HEK293 (cell line): ENCODE data around the gene NRIP3.

ENCODE experiments used
- BCL11B ChIP-seq: fragments of 450-650 bp; formaldehyde crosslinking; IDR thresholded peaks from 2 replicates; pipeline ENCODE4 v1.5.1; 2016; ENCODE audit warnings: low read depth, missing biosample characterization, missing genetic modification characterization
- EGR2 ChIP-seq: fragments of 450-650 bp; formaldehyde crosslinking; IDR thresholded peaks from 2 replicates; pipeline ENCODE4 v1.5.1; 2016; ENCODE audit warnings: low read depth, missing biosample characterization, missing genetic modification characterization
- GFI1B ChIP-seq: fragments of 450-650 bp; formaldehyde crosslinking; IDR thresholded peaks from 2 replicates; pipeline ENCODE4 v1.5.1; 2016; ENCODE audit warnings: missing biosample characterization, missing genetic modification characterization
- GLIS1 ChIP-seq: fragments of 450-650 bp; formaldehyde crosslinking; IDR thresholded peaks from 2 replicates; pipeline ENCODE4 v1.5.1; 2016; ENCODE audit warnings: missing biosample characterization, missing genetic modification characterization
- KLF7 ChIP-seq: fragments of 450-650 bp; formaldehyde crosslinking; IDR thresholded peaks from 2 replicates; pipeline ENCODE4 v1.5.1; 2016; ENCODE audit warnings: missing biosample characterization, missing genetic modification characterization, borderline replicate concordance
- PRDM6 ChIP-seq: fragments of 450-650 bp; formaldehyde crosslinking; IDR thresholded peaks from 2 replicates; pipeline ENCODE4 v1.5.1; 2017; ENCODE audit warnings: missing biosample characterization, missing genetic modification characterization
- SP2 ChIP-seq: fragments of 450-650 bp; formaldehyde crosslinking; IDR thresholded peaks from 2 replicates; pipeline ENCODE4 v1.5.1; 2016; ENCODE audit warnings: missing biosample characterization, missing genetic modification characterization
- TSHZ1 ChIP-seq: fragments of 450-650 bp; formaldehyde crosslinking; IDR thresholded peaks from 2 replicates; pipeline ENCODE4 v1.5.1; 2016; ENCODE audit warnings: missing biosample characterization, missing genetic modification characterization, borderline replicate concordance
- ZBTB6 ChIP-seq: fragments of 450-650 bp; formaldehyde crosslinking; IDR thresholded peaks from 2 replicates; pipeline ENCODE4 v1.5.1; 2017; ENCODE audit warnings: missing biosample characterization, missing genetic modification characterization
- ZEB2 ChIP-seq: fragments of 450-650 bp; formaldehyde crosslinking; IDR thresholded peaks from 2 replicates; pipeline ENCODE4 v1.5.1; 2016; ENCODE audit warnings: missing biosample characterization, missing genetic modification characterization
- ZFP37 ChIP-seq: fragments of 450-650 bp; formaldehyde crosslinking; IDR thresholded peaks from 2 replicates; pipeline ENCODE4 v1.5.1; 2016; ENCODE audit warnings: missing biosample characterization, missing genetic modification characterization
- ZNF121 ChIP-seq: fragments of 450-650 bp; formaldehyde crosslinking; IDR thresholded peaks from 2 replicates; pipeline ENCODE4 v1.5.1; 2016; ENCODE audit warnings: missing biosample characterization, missing genetic modification characterization
- ZNF138 ChIP-seq: fragments of 450-650 bp; formaldehyde crosslinking; IDR thresholded peaks from 2 replicates; pipeline ENCODE4 v1.5.1; 2016; ENCODE audit warnings: missing biosample characterization, missing genetic modification characterization, borderline replicate concordance
- ZNF18 ChIP-seq: fragments of 450-650 bp; formaldehyde crosslinking; IDR thresholded peaks from 2 replicates; pipeline ENCODE4 v1.5.1; 2016; ENCODE audit warnings: missing biosample characterization, missing genetic modification characterization
- ZNF184 ChIP-seq: fragments of 450-650 bp; IDR thresholded peaks from 2 replicates; pipeline ENCODE4 v1.5.1; 2018; ENCODE audit warnings: missing biosample characterization, mild to moderate bottlenecking, missing genetic modification characterization
- ZNF214 ChIP-seq: fragments of 450-650 bp; formaldehyde crosslinking; IDR thresholded peaks from 2 replicates; pipeline ENCODE4 v1.5.1; 2017; ENCODE audit warnings: missing biosample characterization, mild to moderate bottlenecking, missing genetic modification characterization, borderline replicate concordance
- ZNF292 ChIP-seq: fragments of 450-650 bp; formaldehyde crosslinking; IDR thresholded peaks from 2 replicates; pipeline ENCODE4 v1.5.1; 2016; ENCODE audit warnings: low read depth, missing biosample characterization, missing genetic modification characterization, borderline replicate concordance
- ZNF354C ChIP-seq: fragments of 450-650 bp; formaldehyde crosslinking; IDR thresholded peaks from 2 replicates; pipeline ENCODE4 v1.5.1; 2016; ENCODE audit warnings: missing biosample characterization, missing genetic modification characterization, low read depth, borderline replicate concordance
- ZNF366 ChIP-seq: fragments of 450-650 bp; formaldehyde crosslinking; conservative IDR thresholded peaks from 2 replicates; pipeline ENCODE4 v1.5.1; 2016; ENCODE audit warnings: missing biosample characterization, missing genetic modification characterization
- ZNF423 ChIP-seq: fragments of 450-650 bp; formaldehyde crosslinking; IDR thresholded peaks from 2 replicates; pipeline ENCODE4 v1.5.1; 2016; ENCODE audit warnings: missing biosample characterization, missing genetic modification characterization
- ZNF501 ChIP-seq: fragments of 450-650 bp; formaldehyde crosslinking; IDR thresholded peaks from 2 replicates; pipeline ENCODE4 v1.5.1; 2016; ENCODE audit warnings: missing biosample characterization, missing genetic modification characterization
- ZNF624 ChIP-seq: fragments of 450-650 bp; formaldehyde crosslinking; IDR thresholded peaks from 2 replicates; pipeline ENCODE4 v1.5.1; 2017; ENCODE audit warnings: missing biosample characterization, missing genetic modification characterization
- ZNF626 ChIP-seq: fragments of 450-650 bp; sonication (Bioruptor Pico); formaldehyde crosslinking; IDR thresholded peaks from 2 replicates; pipeline ENCODE4 v1.5.1; 2018; ENCODE audit warnings: missing biosample characterization, missing genetic modification characterization, inconsistent platforms
- ZNF645 ChIP-seq: fragments of 450-650 bp; formaldehyde crosslinking; IDR thresholded peaks from 2 replicates; pipeline ENCODE4; 2016; ENCODE audit warnings: missing biosample characterization, missing genetic modification characterization
- ZNF776 ChIP-seq: fragments of 450-650 bp; formaldehyde crosslinking; IDR thresholded peaks from 2 replicates; pipeline ENCODE4 v1.5.0; 2017; ENCODE audit warnings: missing biosample characterization, missing genetic modification characterization, borderline replicate concordance
- ZNF791 ChIP-seq: fragments of 450-650 bp; formaldehyde crosslinking; IDR thresholded peaks from 2 replicates; pipeline ENCODE4 v1.5.1; 2016; ENCODE audit warnings: missing biosample characterization, missing genetic modification characterization
- ZNF830 ChIP-seq: fragments of 450-650 bp; IDR thresholded peaks from 2 replicates; pipeline ENCODE4 v1.5.0; 2018; ENCODE audit warnings: missing biosample characterization, missing genetic modification characterization, low read depth, mild to moderate bottlenecking, moderate library complexity
- ZNF837 ChIP-seq: fragments of 450-650 bp; formaldehyde crosslinking; IDR thresholded peaks from 2 replicates; pipeline ENCODE4 v1.5.1; 2016; ENCODE audit warnings: missing biosample characterization, missing genetic modification characterization
- ZSCAN4 ChIP-seq: fragments of 450-650 bp; formaldehyde crosslinking; IDR thresholded peaks from 2 replicates; pipeline ENCODE4 v1.5.1; 2017; ENCODE audit warnings: missing biosample characterization, missing genetic modification characterization

Gene NRIP3

GRCh38 chr11:8964324-8965320 lies 39.2 kb downstream of the NRIP3 start, which contains the start of gene TMEM9B (continued):
- peak; percentile 77 for TF ChIP-seq ZBTB6 (tag by site-specific recombination)
- TF ChIP-seq BCL11B (tag by site-specific recombination) = peak; percentile 65; the same call in 1 of the 2 replicates
- TF ChIP-seq ZNF138 (tag by site-specific recombination) = no peak
- no peak for TF ChIP-seq ZNF354C (tag by site-specific recombination)
- no peak for TF ChIP-seq TSHZ1 (tag by site-specific recombination)
- peak; percentile 41 for TF ChIP-seq GLIS1 (tag by site-specific recombination)
- TF ChIP-seq ZNF624 (tag by site-specific recombination) = no peak
- peak; percentile 72 for TF ChIP-seq ZEB2 (tag by site-specific recombination)
- no peak; the same call in 1 of the 2 replicates for TF ChIP-seq ZFP37
- no peak for TF ChIP-seq ZNF18 (tag by site-specific recombination)
- TF ChIP-seq ZNF837 (tag by site-specific recombination) = no peak
- peak; percentile 81 for TF ChIP-seq SP2
- TF ChIP-seq ZNF791 = no peak
- TF ChIP-seq ZNF830 (tag by site-specific recombination) = no peak
- peak; percentile 85; the same call in 1 of the 2 replicates for TF ChIP-seq ZNF121
- no peak for TF ChIP-seq ZNF184 (tag by site-specific recombination)
- TF ChIP-seq ZNF423 (tag by site-specific recombination) = no peak
- no peak for TF ChIP-seq ZNF776 (tag by site-specific recombination)
- TF ChIP-seq ZNF292 (tag by site-specific recombination) = no peak
- peak; percentile 58; the same call in 1 of the 2 replicates for TF ChIP-seq ZNF501 (tag by site-specific recombination)
- TF ChIP-seq ZSCAN4 (tag by site-specific recombination) = no peak
- no peak for TF ChIP-seq GFI1B (tag by site-specific recombination)
- TF ChIP-seq ZNF626 = no peak
- TF ChIP-seq EGR2 (tag by site-specific recombination) = peak; percentile 73; the same call in 1 of the 2 replicates
- no peak for TF ChIP-seq ZNF645 (tag by site-specific recombination)
- TF ChIP-seq ZNF366 = no peak
- no peak for TF ChIP-seq ZNF214
- TF ChIP-seq KLF7 (tag by site-specific recombination) = no peak
- no peak for TF ChIP-seq PRDM6 (tag by site-specific recombination)
